Esophagus squamous epithelium (tissue), 4 donors: ENCODE data around the gene TIPIN.

ENCODE experiments used
- CTCF ChIP-seq, 6 experiments: fragments of 450-650 bp in 4 of 6; fragments of 200-600 bp in 2 of 6; sonication (generic) in 2 of 6; IDR thresholded peaks; one replicate each; pipeline ENCODE4 v1.5.1; 2016 to 2019; ENCODE audit warnings: antibody characterized with exemption in 6 of 6, mild to moderate bottlenecking in 4 of 6, moderate library complexity in 4 of 6
- POLR2A ChIP-seq, 4 donors: fragments of 450-650 bp; IDR thresholded peaks; one replicate each; pipeline ENCODE4 v1.6.1; 2017; ENCODE audit warnings: antibody characterized with exemption in 4 of 4, mild to moderate bottlenecking in 4 of 4, moderate library complexity in 3 of 4

DNA sequence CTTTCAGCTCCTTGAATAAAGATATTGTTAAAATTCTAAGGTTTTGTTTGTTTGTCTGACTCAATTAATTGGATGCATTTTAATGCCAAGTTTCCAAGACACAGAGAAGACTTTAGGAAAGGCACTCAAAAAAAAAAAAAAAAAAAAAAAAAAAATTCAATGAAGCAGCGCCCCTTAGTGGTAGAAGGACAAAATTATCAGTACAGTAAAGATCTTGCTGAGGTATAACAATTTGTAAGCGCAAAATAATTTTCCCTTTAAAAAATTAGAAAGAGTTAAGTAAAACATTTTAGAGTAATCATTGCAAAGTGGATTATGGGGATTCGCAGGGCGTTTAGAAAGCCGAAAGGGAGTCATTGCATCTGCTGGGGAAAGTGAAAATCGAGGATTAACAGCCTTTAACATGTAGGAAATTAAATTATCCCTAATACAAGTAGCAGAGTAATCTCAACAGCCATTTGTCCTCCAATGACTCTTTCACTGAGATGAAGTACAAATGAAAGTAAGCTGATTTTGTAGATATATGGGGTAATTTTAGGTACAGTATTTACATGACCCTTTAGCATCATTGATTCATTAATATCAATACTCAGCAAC is 68.9 kb downstream of the TIPIN start:
- TF ChIP-seq CTCF (IDR thresholded peaks at IDR 0.05) (peak in 4 of 6 experiments; percentile 36 to 62 (median 45)), POLR2A (IDR thresholded peaks at IDR 0.05) (no peak)
